HG02884 (cell line): ENCODE measurements around the gene APCDD1.

Source experiments
- ATAC-seq: cut with Tn5 transposase; IDR thresholded peaks from one replicate; pipeline ENCODE4 v1.9.1; 2021; ENCODE audit warnings: mild to moderate bottlenecking, moderate library complexity; ENCODE audit not compliant: unreplicated experiment

Gene APCDD1

GRCh38 chr18:10453806-10454680 lies at the start of gene APCDD1:
Gene APCDD1, plus strand, starts transcription at chr18:10454635. Its CDS starts 347 bp downstream, at chr18:10454982.
- ATAC-seq = no peak

GRCh38 chr18:10405014-10405493 lies 49.4 kb upstream of the APCDD1 start:
- ATAC-seq = no peak

GRCh38 chr18:10405816-10406663 lies 48.4 kb upstream of the APCDD1 start:
- ATAC-seq = no peak

DNA sequence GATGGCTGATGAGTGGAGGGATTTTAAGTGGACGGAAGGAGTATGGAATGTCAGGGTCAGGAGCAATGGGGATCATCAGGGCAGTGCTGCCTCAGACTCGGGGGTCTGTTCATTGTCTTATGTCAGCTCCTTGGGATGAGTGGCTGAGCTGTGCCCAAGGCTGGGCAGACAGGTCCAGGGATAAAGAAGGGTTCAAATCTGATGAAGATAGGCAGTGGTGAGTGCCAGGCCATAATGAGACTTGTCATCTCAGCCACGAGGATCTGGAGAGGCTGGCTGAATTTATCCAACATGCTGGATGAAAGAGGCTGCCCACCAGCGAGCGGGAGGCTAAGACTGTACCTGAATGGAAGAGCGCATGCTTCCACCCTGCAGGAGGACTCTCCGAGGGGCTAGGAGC lies 46.3 kb upstream of the APCDD1 start:
- ATAC-seq = no peak

DNA sequence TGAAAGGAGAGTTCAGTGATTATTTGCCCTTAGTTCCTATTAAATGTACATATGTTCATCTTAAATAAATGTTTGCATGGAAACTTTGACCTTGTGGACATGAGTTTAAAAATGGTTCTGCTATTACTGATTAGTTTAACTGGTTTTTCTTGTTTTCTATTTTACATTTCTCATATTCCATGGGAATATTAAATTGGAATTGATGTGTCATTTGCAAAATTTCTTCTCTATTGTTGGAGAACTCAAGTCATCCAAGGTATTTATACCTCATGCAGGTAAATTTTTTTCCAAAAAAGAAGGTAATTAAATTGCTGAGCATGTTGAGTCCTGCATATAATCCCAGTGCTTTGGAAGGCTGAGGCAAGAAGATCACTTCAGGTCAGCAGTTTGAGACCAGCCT lies 45.4 kb upstream of the APCDD1 start:
- ATAC-seq = no peak

- ATAC-seq = no peak
Measured at GRCh38 chr18:10410472-10411308, 43.7 kb upstream of the APCDD1 start.

- no peak for ATAC-seq
Measured at GRCh38 chr18:10412933-10413332, 41.5 kb upstream of the APCDD1 start.

GRCh38 chr18:10413722-10414121 lies 40.7 kb upstream of the APCDD1 start:
- ATAC-seq = no peak

GRCh38 chr18:10414293-10414842 lies 40.1 kb upstream of the APCDD1 start:
- ATAC-seq = no peak

- no peak for ATAC-seq
Measured at GRCh38 chr18:10416065-10416464, 38.4 kb upstream of the APCDD1 start.

GRCh38 chr18:10417191-10417590 lies 37.2 kb upstream of the APCDD1 start:
- ATAC-seq = no peak

DNA sequence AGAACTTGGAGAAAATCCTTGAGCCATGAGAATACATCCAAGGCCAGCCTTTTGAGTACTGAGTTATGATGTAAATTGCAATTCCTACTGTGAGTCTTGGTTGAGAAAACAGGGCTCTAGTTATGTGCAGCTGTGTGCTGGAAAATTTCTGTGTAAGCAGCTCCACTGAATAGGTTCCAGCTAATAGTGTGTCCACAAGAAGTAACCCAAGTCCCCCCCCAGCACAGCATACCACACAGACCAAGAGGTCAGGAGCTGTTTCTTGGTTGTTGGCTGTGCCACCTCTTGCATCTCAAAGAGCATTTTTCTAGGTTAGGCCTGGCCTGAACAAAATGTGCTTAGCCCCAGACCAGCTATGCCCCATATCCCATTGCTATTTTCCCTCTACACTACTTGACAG lies 36.8 kb upstream of the APCDD1 start:
- ATAC-seq = no peak

DNA sequence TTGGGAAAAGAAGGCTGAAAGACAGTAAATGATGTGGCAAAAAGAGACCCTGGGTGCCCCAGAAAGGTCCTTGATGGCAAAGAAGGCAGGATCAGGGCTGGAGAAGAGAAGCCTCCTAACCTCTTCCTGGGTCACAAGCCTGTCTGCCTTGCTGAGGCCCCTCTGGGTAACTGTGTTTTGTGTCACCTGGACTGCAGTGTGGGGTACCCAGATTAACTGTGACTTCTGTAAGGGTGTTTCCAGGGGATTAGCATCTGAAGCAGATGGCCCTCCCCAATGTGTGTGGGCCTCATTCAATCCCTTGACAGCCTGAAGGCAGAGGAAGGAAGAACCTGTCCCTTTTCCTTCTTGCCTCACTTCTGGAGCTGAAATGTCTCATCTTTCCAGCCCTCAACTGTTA lies 35.6 kb upstream of the APCDD1 start:
- no peak for ATAC-seq

DNA sequence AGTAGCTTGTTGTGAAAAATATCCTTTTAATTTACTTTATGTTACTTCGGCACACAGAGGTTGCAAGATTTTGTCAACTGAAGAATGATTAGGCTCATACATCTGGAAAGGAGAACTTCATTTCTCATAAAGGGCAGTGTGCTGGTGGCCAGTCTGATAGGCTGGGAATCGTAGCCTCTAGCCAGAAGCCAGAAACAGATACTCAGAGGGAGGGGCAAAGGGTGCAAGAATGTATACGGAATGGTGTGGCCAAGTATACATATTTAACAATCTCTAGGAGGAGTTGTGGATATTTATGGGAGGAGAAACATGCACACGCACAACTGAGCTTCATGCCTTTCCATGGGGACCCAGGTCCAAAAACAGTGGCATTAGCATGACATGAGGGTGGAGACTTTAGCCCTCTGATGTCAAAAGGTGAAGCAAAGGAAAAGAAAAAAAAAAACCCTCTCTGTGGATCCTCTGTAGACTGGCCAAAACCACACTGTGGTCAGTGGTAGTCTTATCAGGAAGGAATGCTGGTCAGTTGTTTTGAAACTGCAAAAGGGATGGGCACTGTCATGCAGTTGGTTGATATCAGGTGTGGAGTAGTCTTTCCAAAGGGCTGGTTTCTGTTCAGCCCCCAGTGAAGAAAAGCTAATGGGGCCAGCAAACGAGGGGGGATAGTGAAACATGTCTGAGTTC lies 34.9 kb upstream of the APCDD1 start:
- no peak for ATAC-seq

DNA sequence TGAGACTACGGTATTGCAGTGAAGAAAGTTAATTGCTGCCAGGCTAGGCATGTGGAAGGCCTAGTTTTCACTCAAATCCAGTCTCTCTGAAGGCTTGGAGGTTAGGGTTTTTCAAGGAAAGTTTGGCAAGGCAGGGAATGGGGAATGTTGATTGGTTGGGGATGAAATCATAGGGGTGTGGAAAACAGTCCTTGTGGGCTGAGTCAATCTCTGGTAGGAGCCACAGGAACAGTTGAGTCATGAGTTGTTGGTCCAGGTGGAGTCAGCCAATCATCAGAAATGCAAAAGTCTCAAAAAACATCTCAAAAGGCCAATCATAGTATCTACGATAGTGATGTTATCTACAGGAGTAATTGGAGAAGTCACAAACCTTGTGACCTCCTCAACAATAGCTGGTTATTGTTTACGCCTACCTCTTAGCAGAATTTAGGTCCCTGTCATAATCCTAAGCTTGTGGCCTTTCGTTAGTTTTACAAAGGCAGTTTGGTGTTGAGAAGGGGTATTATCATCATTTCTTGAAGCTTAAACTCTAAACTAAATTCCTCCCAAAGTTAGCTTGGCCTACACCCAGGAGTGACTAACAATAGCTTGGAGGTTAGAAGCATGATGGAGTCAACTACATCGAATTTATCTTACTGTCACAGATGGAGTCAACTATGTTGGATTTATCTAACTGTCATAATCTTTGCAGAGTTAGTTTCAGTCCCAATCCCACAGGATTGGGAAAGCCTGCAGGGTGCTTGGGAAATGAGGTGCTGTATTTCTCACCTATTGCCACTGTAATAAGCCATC lies 33.7 kb upstream of the APCDD1 start:
- no peak for ATAC-seq

DNA sequence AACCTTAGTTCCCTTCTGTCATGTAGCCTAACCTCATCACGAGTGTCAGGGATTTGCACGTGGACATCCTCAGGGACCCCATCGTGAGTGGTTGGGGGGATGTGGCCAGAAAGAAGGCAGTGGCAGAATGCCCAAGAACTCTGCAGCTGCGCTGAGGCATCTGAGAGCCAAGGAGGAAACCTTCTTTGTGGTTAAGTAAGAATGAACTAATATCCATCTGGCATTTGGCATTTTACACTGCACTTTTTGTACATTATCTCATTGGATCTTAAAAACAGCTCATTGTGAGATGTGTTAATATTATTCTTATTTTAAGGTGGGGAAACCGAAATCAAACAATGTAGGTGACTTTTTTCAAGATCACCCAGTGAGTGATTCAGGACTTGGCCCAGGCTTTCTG lies 32.6 kb upstream of the APCDD1 start:
- no peak for ATAC-seq

- ATAC-seq = no peak
Measured at GRCh38 chr18:10422731-10423130, 31.7 kb upstream of the APCDD1 start.

DNA sequence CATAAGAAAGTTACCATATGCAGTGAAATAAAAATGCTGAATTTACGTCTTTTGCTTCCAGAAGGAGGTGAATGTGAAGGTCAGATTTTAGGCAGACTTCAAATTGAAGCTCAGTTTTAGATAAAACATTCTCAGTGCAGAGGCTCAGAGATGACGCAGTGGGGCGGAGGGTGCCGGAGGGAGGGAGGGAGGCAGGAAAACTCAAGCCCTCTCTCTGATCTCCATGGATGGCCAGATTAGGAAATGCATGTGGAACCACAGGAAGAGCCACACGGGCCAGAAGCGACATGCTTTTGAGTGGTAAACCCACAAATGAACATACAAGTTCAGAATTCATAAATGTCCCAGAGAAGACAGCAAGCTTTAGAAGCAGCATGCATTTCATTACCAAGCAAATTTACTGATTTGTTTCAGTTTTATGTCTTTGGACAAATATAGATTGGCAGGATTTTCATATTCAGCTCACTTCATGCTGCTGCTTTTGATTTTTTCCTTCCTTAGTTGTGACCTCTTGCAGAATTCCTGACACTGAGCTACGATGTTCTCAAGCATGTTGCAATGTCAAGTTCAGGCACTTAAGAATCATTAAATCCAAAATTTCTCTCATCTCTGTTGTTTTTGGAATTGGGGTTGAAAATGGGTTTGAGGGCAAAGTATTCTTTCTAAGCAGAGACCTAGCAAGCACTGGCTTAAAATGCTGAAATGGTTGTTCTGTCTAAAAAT lies 29.7 kb upstream of the APCDD1 start:
- ATAC-seq = no peak

- no peak for ATAC-seq
Measured at GRCh38 chr18:10430677-10431076, 23.8 kb upstream of the APCDD1 start.
